NCI-H1417 (cell line): ENCODE data around the gene CRCP.
"Not testable (repeated sequence)": the region's sequence is repeated elsewhere in the genome, so short reads cannot be mapped to it uniquely, and the experiment has no call there.

Experiments used
- DNase-seq, 3 experiments: peaks; one replicate each; lab custom pipeline; 2025; lab: John Stamatoyannopoulos, UW

The CRCP gene

GRCh38 chr7:66108410-66108809 lies 6.2 kb upstream of the CRCP start:
- DNase-seq: not testable (repeated sequence)

- no peak for DNase-seq
Measured at GRCh38 chr7:66110856-66111255, 3.8 kb upstream of the CRCP start.

GRCh38 chr7:66116680-66117420 lies 2.2 kb downstream of the CRCP start:
- DNase-seq: not testable (repeated sequence)

GRCh38 chr7:66118603-66119002 lies 4.0 kb downstream of the CRCP start:
- DNase-seq: no peak

GRCh38 chr7:66119245-66119850 lies 4.7 kb downstream of the CRCP start:
- no peak for DNase-seq

GRCh38 chr7:66123175-66123528 lies 8.5 kb downstream of the CRCP start:
- no peak for DNase-seq

- not testable (repeated sequence) for DNase-seq
Measured at GRCh38 chr7:66124569-66124861, 9.9 kb downstream of the CRCP start.

- DNase-seq: no peak
Measured at GRCh38 chr7:66125052-66125694, 10.5 kb downstream of the CRCP start.

GRCh38 chr7:66125781-66126352 lies 11.2 kb downstream of the CRCP start:
- not testable (repeated sequence) for DNase-seq

GRCh38 chr7:66127172-66127571 lies 12.5 kb downstream of the CRCP start:
- DNase-seq: not testable (repeated sequence)

GRCh38 chr7:66138994-66139752 lies 24.5 kb downstream of the CRCP start:
- DNase-seq: no peak

GRCh38 chr7:66140924-66141323 lies 26.3 kb downstream of the CRCP start:
- peak in 2 of 3 experiments; percentile 2 to 39 for DNase-seq

GRCh38 chr7:66142334-66142733 lies 27.7 kb downstream of the CRCP start:
- DNase-seq: no peak

- no peak for DNase-seq
Measured at GRCh38 chr7:66142996-66143395, 28.3 kb downstream of the CRCP start.

- no peak for DNase-seq
Measured at GRCh38 chr7:66143876-66144332, 29.3 kb downstream of the CRCP start.

GRCh38 chr7:66145400-66146104 lies 30.9 kb downstream of the CRCP start:
- DNase-seq: no peak

- DNase-seq: no peak
Measured at GRCh38 chr7:66146701-66147100, 32.1 kb downstream of the CRCP start.

GRCh38 chr7:66147657-66148056 lies 33.0 kb downstream of the CRCP start:
- DNase-seq: not testable (repeated sequence)

- DNase-seq: no peak
Measured at GRCh38 chr7:66150471-66150870, 35.8 kb downstream of the CRCP start.

GRCh38 chr7:66152371-66153191 lies 37.9 kb downstream of the CRCP start:
- DNase-seq: no peak

- DNase-seq: no peak
Measured at GRCh38 chr7:66153691-66154090, 39.0 kb downstream of the CRCP start.
